ENCODE results near the gene GPX3. TPM values are rescaled to one million over a fixed set of nuclear protein-coding genes. Genes with fewer than 3 reads are reported as not detected.

GPX3 gene
- total and polyA plus RNA-seq, 7 donors, result 447 to 852 (median 561) TPM

DNA sequence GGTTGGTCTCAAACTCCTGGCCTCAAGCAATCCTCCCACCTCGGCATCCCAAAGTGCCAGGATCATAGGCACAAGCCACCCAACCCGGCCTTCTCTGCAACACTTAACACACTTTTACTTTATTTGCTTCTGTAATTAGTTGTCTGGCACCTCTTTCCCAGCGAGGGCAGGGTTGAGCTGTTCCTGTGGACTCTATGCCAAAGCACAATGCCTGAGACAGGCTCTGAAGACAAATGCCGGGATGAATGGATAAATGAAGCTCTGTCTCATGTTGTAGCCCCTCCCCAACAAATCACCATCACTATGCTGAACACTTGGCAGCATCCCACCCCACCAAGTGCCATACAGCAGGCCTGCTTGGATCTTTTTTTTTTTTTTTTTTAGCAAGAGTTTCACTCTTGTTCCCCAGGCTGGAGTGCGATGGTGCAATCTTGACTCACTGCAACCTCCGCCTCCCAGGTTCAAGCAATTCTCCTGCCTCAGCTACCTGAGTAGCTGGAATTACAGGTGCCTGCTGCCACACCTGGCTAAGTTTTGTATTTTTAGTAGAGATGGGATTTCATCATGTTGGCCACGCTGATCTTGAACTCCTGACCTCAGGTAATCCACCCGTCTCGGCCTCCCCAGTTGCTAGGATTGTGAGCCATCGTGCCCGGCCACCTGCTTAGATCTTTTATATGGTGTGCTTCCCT lies 21.3 kb downstream of the GPX3 start:
- TF ChIP-seq, protein P1, sequence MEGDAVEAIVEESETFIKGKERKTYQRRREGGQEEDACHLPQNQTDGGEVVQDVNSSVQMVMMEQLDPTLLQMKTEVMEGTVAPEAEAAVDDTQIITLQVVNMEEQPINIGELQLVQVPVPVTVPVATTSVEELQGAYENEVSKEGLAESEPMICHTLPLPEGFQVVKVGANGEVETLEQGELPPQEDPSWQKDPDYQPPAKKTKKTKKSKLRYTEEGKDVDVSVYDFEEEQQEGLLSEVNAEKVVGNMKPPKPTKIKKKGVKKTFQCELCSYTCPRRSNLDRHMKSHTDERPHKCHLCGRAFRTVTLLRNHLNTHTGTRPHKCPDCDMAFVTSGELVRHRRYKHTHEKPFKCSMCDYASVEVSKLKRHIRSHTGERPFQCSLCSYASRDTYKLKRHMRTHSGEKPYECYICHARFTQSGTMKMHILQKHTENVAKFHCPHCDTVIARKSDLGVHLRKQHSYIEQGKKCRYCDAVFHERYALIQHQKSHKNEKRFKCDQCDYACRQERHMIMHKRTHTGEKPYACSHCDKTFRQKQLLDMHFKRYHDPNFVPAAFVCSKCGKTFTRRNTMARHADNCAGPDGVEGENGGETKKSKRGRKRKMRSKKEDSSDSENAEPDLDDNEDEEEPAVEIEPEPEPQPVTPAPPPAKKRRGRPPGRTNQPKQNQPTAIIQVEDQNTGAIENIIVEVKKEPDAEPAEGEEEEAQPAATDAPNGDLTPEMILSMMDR (IDR thresholded peaks at IDR 0.05), result no peak
- no peak for ATAC-seq
- Histone ChIP-seq H3K4me3 (no peak overlapping the region), H3K9me3 (no peaks in the 10 kb centered on the region), H3K27me3 (ENCODE audit: insufficient read depth in 3 of 3, low read length in 2 of 3) (no peaks in the 10 kb centered on the region), H3K4me1 (peaks cover 56% of the 10 kb centered on the region), H3K36me3 (ENCODE audit: insufficient read depth in 1 of 2, low read depth in 1 of 2) (peaks cover 3 to 83% of the 10 kb centered on the region in 2 donors), H3K27ac (peak overlapping the region; percentile 84)
- DNase-seq, result peak in 1 of 2 donors; percentile 45
- intact Hi-C loops (cut with DNase I), result no loop called here
- WGBS, 3 donors, result 58 to 79% (median 65%) methylated on average over 11 of the region's 11 CpGs

DNA sequence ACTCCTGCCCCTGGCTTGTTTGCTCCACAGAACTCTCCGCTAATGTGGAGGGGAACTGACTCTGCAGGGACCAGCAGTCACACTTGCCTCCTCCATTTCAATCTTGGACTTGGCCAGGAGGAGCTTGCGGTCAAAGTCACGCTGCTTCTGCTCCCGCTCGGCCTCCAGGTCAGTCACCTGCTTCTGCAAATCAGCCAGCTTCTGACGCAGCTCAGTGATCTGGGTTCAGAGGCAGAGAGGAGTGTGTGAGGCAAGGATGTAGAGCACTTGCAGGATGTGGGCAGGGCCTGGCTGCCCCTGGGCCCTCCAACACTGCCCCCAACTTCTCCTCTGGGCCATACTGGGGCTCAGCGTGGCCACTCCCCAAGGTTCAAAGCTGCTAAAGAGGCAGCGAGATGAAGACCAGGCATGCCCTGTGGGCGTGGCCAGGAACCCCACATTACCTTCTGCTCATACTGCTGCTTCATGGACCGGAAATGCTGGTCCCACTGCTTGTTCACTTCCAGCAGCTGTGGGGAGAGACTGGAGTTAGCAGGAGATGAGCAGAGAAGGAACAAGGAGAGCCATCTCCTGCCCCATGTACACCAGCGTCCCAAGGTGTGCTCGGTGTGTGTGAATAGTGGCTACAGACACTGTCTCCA lies 22.2 kb downstream of the GPX3 start:
- intact Hi-C loops (cut with DNase I), result no loop called here
- TF ChIP-seq, protein P1 (IDR thresholded peaks at IDR 0.05), result no peak
- WGBS, 3 donors, result 72 to 85% (median 77%) methylated on average over 12 of the region's 12 CpGs
- DNase-seq (peak; percentile 48 to 72), ATAC-seq (peak; percentile 15 to 66 (median 51))
- Histone ChIP-seq H3K27me3 (ENCODE audit: insufficient read depth in 3 of 3, low read length in 2 of 3) (no peaks in the 10 kb centered on the region), H3K9me3 (no peaks in the 10 kb centered on the region), H3K27ac (peak overlapping the region; percentile 84), H3K36me3 (ENCODE audit: insufficient read depth in 1 of 2, low read depth in 1 of 2) (peaks cover 3 to 87% of the 10 kb centered on the region in 2 donors), H3K4me1 (peaks cover 47% of the 10 kb centered on the region), H3K4me3 (no peak overlapping the region)

DNA sequence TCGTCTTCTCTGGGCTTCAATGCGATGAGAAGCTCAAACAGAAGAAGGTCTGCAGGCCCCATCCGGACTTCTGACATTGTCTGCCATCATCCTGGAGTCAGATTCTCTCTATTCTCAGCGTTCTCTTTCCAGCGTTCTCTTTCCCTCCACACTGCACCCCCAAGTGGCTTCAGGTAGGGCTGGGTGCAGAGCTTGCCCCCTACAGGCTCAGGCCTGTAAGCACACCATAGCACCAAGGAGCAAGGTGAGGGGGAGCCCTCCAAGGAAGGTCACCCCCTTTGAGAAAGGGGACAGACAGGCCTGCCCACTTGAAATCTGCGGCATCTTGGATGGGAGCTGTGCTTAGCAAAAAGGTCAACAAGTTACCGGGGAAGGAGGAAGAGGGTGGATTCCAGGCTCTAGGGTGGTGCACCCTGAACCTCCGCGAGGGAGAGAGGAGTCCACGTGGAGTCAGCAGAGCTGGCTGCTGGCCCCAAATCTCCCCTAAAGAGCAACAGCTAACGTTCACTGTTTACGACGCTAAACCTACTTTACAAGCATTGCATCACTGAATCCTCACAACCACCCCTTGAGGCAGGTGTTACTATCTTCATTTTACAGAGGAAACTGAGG lies 27.5 kb downstream of the GPX3 start:
- Histone ChIP-seq H3K4me1 (peaks cover 10% of the 10 kb centered on the region), H3K4me3 (no peak overlapping the region), H3K27me3 (ENCODE audit: insufficient read depth in 3 of 3, low read length in 2 of 3) (no peaks in the 10 kb centered on the region), H3K27ac (peak overlapping the region; percentile 31), H3K36me3 (ENCODE audit: insufficient read depth in 1 of 2, low read depth in 1 of 2) (peaks cover 6 to 92% of the 10 kb centered on the region in 2 donors), H3K9me3 (no peaks in the 10 kb centered on the region)
- intact Hi-C loops (cut with DNase I), result loop anchor here (2.0 kb wide), 1 partner anchor 45 kb away; no protein-coding TSS in a partner anchor
- peak in 1 of 2 donors; percentile 68 for DNase-seq
- peak; percentile 70 to 84 (median 78) for ATAC-seq
- WGBS, 3 donors, result 57 to 75% (median 58%) methylated on average over 13 of the region's 13 CpGs
- TF ChIP-seq, protein P1 (IDR thresholded peaks at IDR 0.05), result peak; percentile 80

DNA sequence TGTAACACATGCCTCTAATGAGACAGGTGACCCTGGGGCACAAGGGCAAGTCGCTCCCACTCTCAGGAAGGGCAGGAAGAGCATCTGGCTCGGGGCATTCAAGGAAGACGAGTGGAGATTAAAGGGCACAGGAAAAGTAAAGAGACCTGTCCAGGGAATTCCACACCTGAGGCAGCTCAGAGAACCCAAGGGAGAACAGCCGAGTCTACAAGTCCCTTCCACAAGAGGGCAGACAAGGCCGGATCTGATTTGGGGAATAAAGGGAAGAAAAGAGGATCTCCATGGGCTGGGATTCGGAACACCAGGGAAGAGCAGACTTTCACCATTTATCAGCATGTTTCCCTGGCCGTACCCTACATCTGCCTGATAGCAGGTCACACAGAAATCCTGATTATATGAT lies 28.1 kb downstream of the GPX3 start:
- H3K27ac ChIP-seq, result no peak overlapping the region
- DNase-seq (peak in 1 of 2 donors; percentile 26), ATAC-seq (peak in 1 of 4 donors; percentile 14)
- TF ChIP-seq, protein P1 (IDR thresholded peaks at IDR 0.05), result peak; percentile 25
- H3K4me1 ChIP-seq, result peaks cover 10% of the 10 kb centered on the region
- no peak overlapping the region for H3K4me3 ChIP-seq
- peaks cover 6 to 88% of the 10 kb centered on the region in 2 donors for H3K36me3 ChIP-seq (ENCODE audit: insufficient read depth in 1 of 2, low read depth in 1 of 2)
- intact Hi-C loops (cut with DNase I), result loop anchor here (2.0 kb wide), 1 partner anchor 46 kb away; no protein-coding TSS in a partner anchor
- H3K27me3 ChIP-seq (ENCODE audit: insufficient read depth in 3 of 3, low read length in 2 of 3), result no peaks in the 10 kb centered on the region
- WGBS, 3 donors, result 66 to 75% (median 69%) methylated on average over 7 of the region's 7 CpGs
- H3K9me3 ChIP-seq, result no peaks in the 10 kb centered on the region
